Pons (tissue), 1 donor: ENCODE measurements around the gene CCDC59.
"Not testable (repeated sequence)": the region's sequence is repeated elsewhere in the genome, so short reads cannot be mapped to it uniquely, and the experiment has no call there.

Experiments used
- DNase-seq: peaks from one replicate; pipeline ENCODE4 v3.0.0-alpha.2; 2016; ENCODE audit warnings: low spot score

Gene CCDC59, protein sequence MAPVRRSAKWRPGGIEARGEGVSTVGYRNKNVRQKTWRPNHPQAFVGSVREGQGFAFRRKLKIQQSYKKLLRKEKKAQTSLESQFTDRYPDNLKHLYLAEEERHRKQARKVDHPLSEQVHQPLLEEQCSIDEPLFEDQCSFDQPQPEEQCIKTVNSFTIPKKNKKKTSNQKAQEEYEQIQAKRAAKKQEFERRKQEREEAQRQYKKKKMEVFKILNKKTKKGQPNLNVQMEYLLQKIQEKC

DNA sequence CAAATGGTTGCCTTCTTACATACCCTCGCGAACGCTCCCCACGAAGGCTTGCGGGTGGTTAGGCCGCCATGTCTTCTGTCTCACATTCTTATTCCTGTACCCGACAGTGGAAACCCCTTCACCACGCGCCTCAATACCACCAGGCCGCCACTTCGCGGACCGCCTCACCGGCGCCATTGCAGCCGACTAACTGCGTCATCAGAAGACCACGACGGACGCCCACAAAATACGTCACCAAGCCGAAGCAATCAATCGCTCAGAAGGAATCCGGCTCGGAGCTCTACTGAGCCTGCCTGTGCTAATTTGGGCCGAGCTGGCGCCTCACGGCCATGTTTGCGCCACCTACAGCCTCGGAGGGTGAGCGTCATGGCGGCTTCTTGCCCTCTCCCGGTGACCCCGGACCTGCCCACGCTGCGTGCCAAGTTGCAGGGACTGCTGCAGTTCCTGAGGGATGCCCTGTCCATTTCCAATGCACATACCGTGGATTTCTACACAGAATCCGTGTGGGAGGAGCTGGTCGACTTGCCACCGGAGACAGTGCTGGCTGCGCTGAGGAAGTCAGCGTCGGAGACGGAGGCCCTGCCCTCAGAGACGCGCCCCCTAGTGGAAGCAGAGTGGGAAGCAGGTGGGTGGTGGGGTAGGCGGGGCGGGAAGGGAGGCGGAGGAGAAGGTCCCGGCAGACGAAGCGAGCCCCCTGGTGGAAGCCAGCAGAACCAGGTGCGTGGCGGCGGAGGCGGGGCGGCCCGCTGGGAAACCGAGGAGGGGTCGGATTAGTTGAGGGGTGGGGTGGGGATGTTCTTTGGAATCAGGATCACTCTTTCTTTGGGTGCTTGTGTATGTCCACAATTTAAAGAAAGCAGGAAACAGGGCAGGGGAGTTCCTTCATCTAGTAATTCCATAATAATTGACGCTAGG, at the start of gene CCDC59, which contains the start of gene METTL25:
Gene CCDC59 (minus strand): TSS at position 188 of the 915 bp plus-strand sequence. CDS start 11 bp downstream, at position 177.
Gene METTL25 (plus strand): TSS at position 330 of the 915 bp plus-strand sequence. CDS start 37 bp downstream, at position 367.
- peak; percentile 97 for DNase-seq

GRCh38 chr12:82407481-82407880, 49.3 kb upstream of the CCDC59 start:
- no peak for DNase-seq

DNA sequence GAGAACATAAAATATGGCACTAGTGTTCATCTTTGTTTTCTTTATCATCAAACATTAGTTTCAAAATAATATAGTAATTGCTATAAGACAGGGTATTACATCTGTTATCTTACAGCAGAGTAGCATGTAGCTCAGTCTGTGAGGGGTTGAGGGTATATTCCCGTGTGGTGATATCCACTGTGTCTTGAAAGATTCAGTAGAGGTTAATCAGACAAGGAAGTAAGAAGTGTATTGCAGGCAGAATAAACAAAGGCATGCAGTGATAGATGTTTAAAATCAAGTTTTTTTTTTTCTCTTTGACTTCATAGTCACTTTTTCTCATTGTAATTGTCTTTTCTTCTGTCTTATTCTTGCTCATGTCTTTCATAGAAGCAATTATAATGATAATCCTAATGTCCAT, 48.5 kb upstream of the CCDC59 start:
- DNase-seq = no peak

GRCh38 chr12:82400819-82401218, 42.6 kb upstream of the CCDC59 start:
- no peak for DNase-seq

DNA sequence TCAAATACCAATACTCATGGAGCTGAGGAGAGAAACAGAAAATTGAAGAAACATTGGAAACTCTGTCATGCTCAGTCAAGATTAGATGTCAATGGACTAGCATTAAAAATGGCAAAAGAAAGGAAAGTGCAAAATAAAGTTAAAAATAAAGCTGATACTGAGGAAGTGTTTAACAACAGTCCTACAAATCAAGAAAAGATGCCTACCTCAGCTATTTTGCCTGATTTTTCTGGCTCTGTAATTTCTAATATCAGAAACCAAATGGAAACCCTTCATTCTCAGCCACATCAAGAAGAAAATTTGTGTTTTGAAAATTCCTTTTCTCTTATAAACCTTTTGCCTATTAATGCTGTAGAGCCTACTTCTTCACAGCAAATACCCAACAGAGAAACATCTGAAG, 40.7 kb upstream of the CCDC59 start:
- DNase-seq = no peak

GRCh38 chr12:82383930-82384552, 25.9 kb upstream of the CCDC59 start:
- DNase-seq = peak; percentile 57

- DNase-seq = no peak
Measured at GRCh38 chr12:82378997-82379396, 20.8 kb upstream of the CCDC59 start.

- DNase-seq = no peak
Measured at GRCh38 chr12:82375201-82375600, 17.0 kb upstream of the CCDC59 start.

DNA sequence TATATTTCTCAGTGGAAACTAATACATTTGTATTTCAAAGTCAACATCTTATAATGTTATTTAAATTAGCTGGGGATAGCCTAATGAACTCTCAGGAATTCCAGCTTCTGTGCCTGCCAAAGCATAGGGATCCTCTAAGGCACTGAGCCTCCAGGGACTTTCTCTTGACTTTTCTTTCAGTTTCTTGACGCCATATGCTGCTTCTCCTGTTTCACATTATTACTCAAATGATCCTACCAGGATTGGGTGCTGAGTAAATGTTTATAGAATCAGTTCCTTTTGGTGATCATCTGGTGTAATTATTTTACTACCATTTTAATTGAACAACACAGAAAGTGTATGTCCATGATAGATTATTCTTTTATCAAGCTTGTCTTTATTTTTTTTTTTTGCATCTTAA, 8.0 kb upstream of the CCDC59 start:
- no peak for DNase-seq

- DNase-seq = no peak
Measured at GRCh38 chr12:82363990-82364389, 5.8 kb upstream of the CCDC59 start.

GRCh38 chr12:82361461-82361915, 3.3 kb upstream of the CCDC59 start:
- no peak for DNase-seq

DNA sequence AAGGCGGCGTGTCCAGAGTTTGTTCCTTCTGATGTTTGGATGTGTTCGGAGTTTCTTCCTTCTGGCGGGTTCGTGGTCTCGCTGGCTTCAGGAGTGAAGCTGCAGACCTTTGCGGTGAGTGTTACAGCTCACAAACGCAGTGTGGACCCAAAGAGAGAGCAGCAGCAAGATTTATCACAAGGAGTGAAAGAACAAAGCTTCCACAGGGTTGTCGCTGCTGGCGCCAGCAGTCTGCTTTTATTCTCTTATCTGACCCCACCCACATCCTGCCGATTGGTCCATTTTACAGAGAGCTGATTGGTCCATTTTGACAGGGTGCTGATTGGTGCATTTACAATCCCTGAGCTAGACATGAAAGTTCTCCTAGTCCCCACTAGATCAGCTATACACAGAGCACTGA, 2.6 kb upstream of the CCDC59 start:
- not testable (repeated sequence) for DNase-seq

GRCh38 chr12:82359115-82359478, 910 bp upstream of the CCDC59 start:
- no peak for DNase-seq

GRCh38 chr12:82357845-82358199, 365 bp downstream of the CCDC59 start:
- DNase-seq = no peak

DNA sequence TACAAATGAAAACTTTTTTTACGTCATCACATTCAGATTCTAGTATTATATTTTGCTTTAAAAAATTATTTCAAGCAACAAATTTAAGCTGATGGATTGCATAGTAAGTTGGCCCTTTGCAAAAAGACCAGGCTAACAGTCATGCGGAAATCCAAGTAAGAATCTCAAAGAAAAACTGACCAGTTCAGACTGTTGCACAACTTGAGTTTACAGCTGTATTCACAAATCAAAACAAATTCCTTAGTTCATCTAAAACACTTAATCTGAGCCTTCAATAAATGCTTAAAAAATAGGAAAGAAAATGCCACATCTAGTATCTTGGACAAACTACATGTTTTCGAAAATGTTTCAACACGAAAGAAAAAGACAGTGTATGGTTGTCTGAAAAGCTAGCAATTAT, 847 bp downstream of the CCDC59 start:
- no peak for DNase-seq

GRCh38 chr12:82351390-82351789, 6.8 kb downstream of the CCDC59 start:
- no peak for DNase-seq

DNA sequence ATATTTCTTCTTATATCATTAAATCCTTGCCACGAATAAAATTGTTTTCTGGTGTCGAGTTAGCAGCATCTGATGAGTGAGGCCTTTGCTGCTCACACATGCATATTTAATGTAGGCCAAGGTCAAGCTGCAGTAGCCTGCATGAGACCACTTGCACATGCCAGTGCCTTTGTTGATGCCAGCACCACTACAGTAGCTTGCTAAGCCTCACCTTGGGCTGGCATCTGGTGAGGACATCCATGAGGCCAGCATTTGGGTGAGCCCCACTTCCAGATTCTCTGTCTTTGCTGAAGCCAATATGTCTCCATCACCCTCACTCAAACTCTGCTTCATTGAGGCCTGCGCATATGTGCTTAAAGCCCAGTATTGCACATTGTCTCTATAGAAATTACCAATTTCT, 8.0 kb downstream of the CCDC59 start:
- DNase-seq = no peak

- no peak for DNase-seq
Measured at GRCh38 chr12:82329508-82329907, 28.7 kb downstream of the CCDC59 start.

GRCh38 chr12:82327861-82328260, 30.3 kb downstream of the CCDC59 start:
- no peak for DNase-seq

GRCh38 chr12:82326905-82327503, 31.2 kb downstream of the CCDC59 start:
- peak; percentile 64 for DNase-seq

DNA sequence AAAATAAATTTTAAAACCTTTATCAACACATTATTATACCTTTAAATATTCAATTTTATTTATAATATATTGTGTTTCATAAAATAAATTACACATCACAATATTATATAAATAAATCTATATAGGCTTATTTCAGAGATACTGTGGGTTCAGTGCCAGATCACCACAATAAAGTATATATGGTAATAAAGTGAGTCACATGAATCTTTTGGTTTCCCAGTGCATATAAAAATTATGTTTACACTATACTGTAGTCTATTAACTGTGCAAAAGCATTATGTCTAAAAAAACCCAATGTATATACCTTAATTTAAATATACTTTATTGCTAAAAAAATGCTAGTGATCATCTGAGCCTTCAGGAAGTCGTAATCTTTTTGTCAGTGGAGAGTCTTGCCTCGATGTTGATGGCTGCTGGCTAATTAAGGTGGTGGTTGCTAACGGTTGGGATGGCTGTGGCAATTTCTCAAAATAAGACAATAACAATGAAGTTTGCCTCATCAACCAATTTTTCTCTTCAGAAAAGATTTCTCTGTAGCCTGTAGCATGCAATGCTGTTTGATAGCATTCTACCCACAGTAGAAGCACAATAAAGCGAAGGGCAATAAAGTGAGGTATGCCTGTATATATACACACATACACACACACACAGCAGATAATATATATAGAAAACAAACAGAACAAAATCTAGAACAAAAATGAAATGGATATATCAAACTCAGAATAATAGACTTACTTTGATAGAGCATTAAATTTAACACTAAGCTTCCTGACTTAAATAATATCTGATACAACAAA, 32.4 kb downstream of the CCDC59 start:
- no peak for DNase-seq

GRCh38 chr12:82319276-82319675, 38.9 kb downstream of the CCDC59 start:
- DNase-seq = no peak
